Thoracic aorta (tissue), 2 donors: Measurements from ENCODE around the gene DAAM1. TPM values are rescaled to one million over a fixed set of nuclear protein-coding genes. Genes with fewer than 3 reads are reported as not detected.

ENCODE experiments used
- ATAC-seq: fragments of 150-250 bp; one replicate; pipeline ENCODE4 v1.8.0; 2017; ENCODE audit warnings: low read depth; ENCODE audit not compliant: insufficient number of reproducible peaks, low FRiP score
- DNase-seq: peaks from one replicate; pipeline ENCODE4 v3.0.0-alpha.2; 2020; ENCODE audit warnings: low spot score
- H3K27ac ChIP-seq, 2 donors: fragments of 200-600 bp; sonication (generic); 1 replicate in 1 of 2; 2 replicates in 1 of 2; pipeline ENCODE4 v1.5.1; 2016; ENCODE audit warnings: mild to moderate bottlenecking in 2 of 2, moderate library complexity in 2 of 2
- H3K27me3 ChIP-seq: fragments of 200-600 bp; sonication (generic); replicated peaks from 2 replicates; pipeline ENCODE4 v1.6.0; 2016; ENCODE audit warnings: mild to moderate bottlenecking; ENCODE audit not compliant: insufficient read depth
- H3K36me3 ChIP-seq: fragments of 200-600 bp; sonication (generic); one replicate; pipeline ENCODE4 v1.5.1; 2016
- H3K4me1 ChIP-seq, 2 donors: fragments of 200-600 bp; sonication (generic); 1 replicate in 1 of 2; 2 replicates in 1 of 2; pipeline versions ENCODE4 v1.5.1 to v1.6.0; 2016; ENCODE audit warnings: low read depth in 2 of 2, mild to moderate bottlenecking in 1 of 2; ENCODE audit not compliant: control insufficient read depth in 1 of 2
- H3K4me3 ChIP-seq: fragments of 200-600 bp; sonication (generic); 2 replicates; pipeline ENCODE4 v1.5.1; 2016; ENCODE audit warnings: mild to moderate bottlenecking
- H3K9me3 ChIP-seq: fragments of 200-600 bp; sonication (generic); 2 replicates; pipeline ENCODE4 v1.5.1; 2016
- total RNA-seq, 2 donors: library from RNA; depleted of rRNA; stranded (reverse); fragments of >200 nt; gene quantifications; one replicate each; pipeline versions ENCODE4 v1.1.0 to v1.2.3, GENCODE V29; 2016
- TF ChIP-seq, protein P1 (sequence below): fragments of 200-600 bp; sonication (generic); IDR thresholded peaks from one replicate; pipeline ENCODE4 v1.5.1; 2019; ENCODE audit warnings: antibody characterized with exemption

DAAM1 gene
- total RNA-seq, 2 donors from 2014 or later: 35.9 to 56.6 TPM

DNA sequence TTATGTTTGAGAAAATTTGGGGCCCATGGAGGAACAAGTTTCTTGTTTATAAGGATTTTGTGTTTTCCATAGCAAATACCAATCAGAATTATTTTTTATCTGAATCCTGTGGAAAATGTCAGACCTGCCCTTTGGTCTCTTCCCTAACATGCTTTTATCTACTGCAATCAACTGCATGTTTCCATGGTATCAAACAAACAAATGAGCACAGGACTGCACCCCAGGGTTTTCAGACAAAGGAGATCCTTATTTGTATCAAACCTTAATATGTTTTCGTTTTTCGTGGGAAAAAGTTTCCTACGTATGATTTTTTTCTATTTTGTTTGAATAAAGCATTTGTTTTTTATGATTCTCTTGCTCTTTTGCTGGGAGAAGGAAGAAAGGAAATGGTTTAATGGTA, 185.6 kb downstream of the DAAM1 start:
- H3K27me3 ChIP-seq: no peaks in the 10 kb centered on the region
- TF ChIP-seq, protein P1, sequence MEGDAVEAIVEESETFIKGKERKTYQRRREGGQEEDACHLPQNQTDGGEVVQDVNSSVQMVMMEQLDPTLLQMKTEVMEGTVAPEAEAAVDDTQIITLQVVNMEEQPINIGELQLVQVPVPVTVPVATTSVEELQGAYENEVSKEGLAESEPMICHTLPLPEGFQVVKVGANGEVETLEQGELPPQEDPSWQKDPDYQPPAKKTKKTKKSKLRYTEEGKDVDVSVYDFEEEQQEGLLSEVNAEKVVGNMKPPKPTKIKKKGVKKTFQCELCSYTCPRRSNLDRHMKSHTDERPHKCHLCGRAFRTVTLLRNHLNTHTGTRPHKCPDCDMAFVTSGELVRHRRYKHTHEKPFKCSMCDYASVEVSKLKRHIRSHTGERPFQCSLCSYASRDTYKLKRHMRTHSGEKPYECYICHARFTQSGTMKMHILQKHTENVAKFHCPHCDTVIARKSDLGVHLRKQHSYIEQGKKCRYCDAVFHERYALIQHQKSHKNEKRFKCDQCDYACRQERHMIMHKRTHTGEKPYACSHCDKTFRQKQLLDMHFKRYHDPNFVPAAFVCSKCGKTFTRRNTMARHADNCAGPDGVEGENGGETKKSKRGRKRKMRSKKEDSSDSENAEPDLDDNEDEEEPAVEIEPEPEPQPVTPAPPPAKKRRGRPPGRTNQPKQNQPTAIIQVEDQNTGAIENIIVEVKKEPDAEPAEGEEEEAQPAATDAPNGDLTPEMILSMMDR: no peak
- no peak overlapping the region for H3K27ac ChIP-seq
- no peaks in the 10 kb centered on the region for H3K9me3 ChIP-seq
- ATAC-seq: no peak
- DNase-seq: no peak
- no peaks in the 10 kb centered on the region for H3K36me3 ChIP-seq
- H3K4me1 ChIP-seq: peaks cover 0 to 13% of the 10 kb centered on the region in 2 donors
- no peak overlapping the region for H3K4me3 ChIP-seq

DNA sequence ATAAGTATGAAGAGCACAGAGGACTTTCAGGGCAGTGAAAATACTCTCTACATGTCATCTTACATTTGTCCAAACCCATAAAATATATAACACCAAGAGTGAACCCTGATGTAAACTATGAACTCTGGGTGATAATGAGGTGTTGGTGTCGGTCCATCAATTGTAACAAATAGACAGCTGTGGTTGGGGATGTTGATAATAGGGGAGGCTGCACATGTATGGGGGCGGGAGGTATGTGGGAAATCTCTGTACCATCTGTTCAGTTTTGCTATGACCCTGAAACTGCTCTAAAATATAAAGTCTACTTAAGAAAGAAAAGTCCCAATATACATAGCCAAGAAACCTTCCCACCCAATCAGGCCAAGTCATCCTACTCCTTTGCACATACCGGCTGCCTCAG, 188.2 kb downstream of the DAAM1 start:
- Histone ChIP-seq H3K27me3 (no peaks in the 10 kb centered on the region), H3K9me3 (no peaks in the 10 kb centered on the region), H3K4me3 (no peak overlapping the region), H3K27ac (no peak overlapping the region), H3K4me1 (peaks cover 0 to 14% of the 10 kb centered on the region in 2 donors), H3K36me3 (no peaks in the 10 kb centered on the region)
- no peak for DNase-seq
- ATAC-seq: no peak
- TF ChIP-seq, protein P1: no peak

DNA sequence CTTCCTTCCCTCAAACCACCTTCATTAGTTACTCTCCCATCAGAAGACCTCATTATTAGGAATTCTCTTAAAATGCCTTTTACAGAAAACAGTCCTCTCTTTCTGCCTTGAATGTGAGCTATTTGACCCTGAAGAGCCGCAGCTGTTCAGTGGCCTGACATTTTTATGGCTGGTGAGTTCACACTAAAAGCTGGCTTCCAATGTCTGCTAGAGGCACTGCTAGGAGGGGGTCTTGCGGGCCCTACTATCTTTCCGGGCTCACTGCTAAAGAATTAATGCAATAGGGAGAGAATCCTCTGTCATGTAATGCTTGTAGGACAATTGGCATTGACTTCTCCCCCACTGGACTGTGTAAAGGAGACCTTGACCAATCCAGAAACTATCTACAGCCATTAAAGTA, 189.0 kb downstream of the DAAM1 start:
- Histone ChIP-seq H3K27ac (no peak overlapping the region), H3K36me3 (no peaks in the 10 kb centered on the region), H3K4me1 (peaks cover 0 to 8% of the 10 kb centered on the region in 2 donors), H3K9me3 (no peaks in the 10 kb centered on the region), H3K4me3 (no peak overlapping the region), H3K27me3 (no peaks in the 10 kb centered on the region)
- TF ChIP-seq, protein P1: no peak
- no peak for ATAC-seq
- DNase-seq: no peak

DNA sequence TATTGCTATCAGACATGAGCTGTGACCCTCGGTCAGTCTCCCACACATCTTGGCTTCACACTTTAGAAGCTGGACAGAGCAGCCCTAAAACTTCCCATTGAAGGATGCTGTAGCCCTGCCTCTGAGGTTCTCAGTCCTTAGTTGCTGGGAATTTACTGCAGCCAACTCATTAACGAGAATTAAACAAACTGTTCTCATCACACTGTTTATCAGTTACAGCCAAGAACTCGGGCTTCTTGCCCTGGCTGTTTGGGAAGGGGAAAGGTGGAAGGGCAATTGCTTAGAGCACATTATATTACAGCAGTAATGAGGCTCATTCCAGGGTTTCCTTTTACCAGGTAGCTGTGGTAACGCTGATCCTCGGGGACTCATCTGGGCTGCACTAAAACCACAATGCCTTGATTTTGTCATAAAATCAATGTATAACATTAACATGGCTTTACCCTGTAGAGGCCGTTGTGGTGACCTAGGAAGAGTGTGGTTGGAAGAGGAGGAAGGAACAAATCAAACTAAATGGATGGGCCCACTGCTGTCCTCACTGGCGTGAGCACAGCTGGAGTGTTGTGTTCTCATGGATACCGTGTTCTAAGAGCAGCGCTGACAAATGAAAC, 189.6 kb downstream of the DAAM1 start:
- ATAC-seq: no peak
- H3K4me3 ChIP-seq: no peak overlapping the region
- H3K36me3 ChIP-seq: no peaks in the 10 kb centered on the region
- no peak for DNase-seq
- H3K27ac ChIP-seq: no peak overlapping the region
- no peaks in the 10 kb centered on the region for H3K9me3 ChIP-seq
- no peaks in the 10 kb centered on the region for H3K27me3 ChIP-seq
- H3K4me1 ChIP-seq: peaks cover 0 to 8% of the 10 kb centered on the region in 2 donors
- TF ChIP-seq, protein P1: no peak

DNA sequence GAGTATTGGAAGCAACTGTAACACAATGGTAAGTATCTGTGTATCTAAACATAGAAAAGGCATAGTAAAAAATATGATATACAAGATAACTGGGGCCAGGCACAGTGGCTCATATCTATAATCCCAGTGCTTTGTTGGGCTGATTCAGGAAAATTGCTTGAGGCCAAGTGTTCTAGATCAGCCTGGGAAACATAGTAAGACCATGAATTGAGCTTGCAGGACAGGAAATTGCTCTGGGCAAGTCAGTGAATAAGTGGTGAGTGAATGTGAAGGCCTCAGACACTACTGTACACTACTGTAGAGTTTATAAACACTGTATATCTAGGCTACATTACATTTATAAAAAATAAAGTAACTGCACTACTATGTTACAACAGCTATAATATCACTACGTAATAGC, 201.5 kb downstream of the DAAM1 start:
- Histone ChIP-seq H3K9me3 (no peaks in the 10 kb centered on the region), H3K27me3 (no peaks in the 10 kb centered on the region), H3K4me3 (no peak overlapping the region), H3K4me1 (no peaks in the 10 kb centered on the region), H3K36me3 (no peaks in the 10 kb centered on the region), H3K27ac (no peak overlapping the region)
- ATAC-seq: no peak
- DNase-seq: no peak
- TF ChIP-seq, protein P1: no peak
